Loucy (cell line): ENCODE results near the gene SYNM.

Experiments
- H2AFZ ChIP-seq: fragments of 200-600 bp; sonication (generic); 2 replicates; pipeline ENCODE4 v1.6.0; 2016; ENCODE audit warnings: antibody characterized with exemption, mild to moderate bottlenecking, low read length, moderate library complexity
- H3F3A ChIP-seq: fragments of 200-600 bp; 2 replicates; pipeline ENCODE4 v1.6.0; 2016; ENCODE audit warnings: antibody characterized with exemption, low read depth, mild to moderate bottlenecking
- H3K27me3 ChIP-seq: fragments of 200-600 bp; sonication (generic); 2 replicates; pipeline ENCODE4 v1.6.1; 2014; ENCODE audit warnings: low read length, mild to moderate bottlenecking; ENCODE audit not compliant: insufficient read depth, poor library complexity, severe bottlenecking
- H3K36me3 ChIP-seq: fragments of 200-600 bp; sonication (generic); 2 replicates; pipeline ENCODE4 v1.6.1; 2016; ENCODE audit warnings: low read length; ENCODE audit not compliant: insufficient read depth
- H3K4me1 ChIP-seq: fragments of 200-600 bp; sonication (generic); 2 replicates; pipeline ENCODE4 v1.5.1; 2014; ENCODE audit warnings: low read length, mild to moderate bottlenecking; ENCODE audit not compliant: insufficient read depth, poor library complexity, severe bottlenecking
- H3K4me2 ChIP-seq: fragments of 200-600 bp; sonication (generic); 2 replicates; pipeline ENCODE4 v1.6.0; 2014; ENCODE audit warnings: antibody characterized with exemption, low read length, low read depth, mild to moderate bottlenecking; ENCODE audit not compliant: poor library complexity, severe bottlenecking
- H3K4me3 ChIP-seq: fragments of 200-600 bp; sonication (generic); 2 replicates; pipeline ENCODE4 v1.5.1; 2014; ENCODE audit warnings: low read length, mild to moderate bottlenecking, mixed read lengths; ENCODE audit not compliant: poor library complexity, severe bottlenecking
- H3K79me2 ChIP-seq: fragments of 200-600 bp; sonication (generic); 2 replicates; pipeline ENCODE4 v1.6.1; 2014; ENCODE audit warnings: low read length; ENCODE audit not compliant: insufficient read depth
- H3K9ac ChIP-seq: fragments of 200-600 bp; sonication (generic); 2 replicates; pipeline ENCODE4 v1.6.0; 2014; ENCODE audit warnings: mild to moderate bottlenecking, low read depth, low read length, moderate library complexity; ENCODE audit not compliant: poor library complexity, severe bottlenecking
- H3K9me2 ChIP-seq: fragments of 200-600 bp; sonication (generic); replicated peaks from 2 replicates; pipeline ENCODE4 v1.6.1; 2016; ENCODE audit warnings: low read depth, low read length, mixed read lengths
- H3K9me3 ChIP-seq: fragments of 200-600 bp; sonication (generic); 2 replicates; pipeline ENCODE4 v1.6.1; 2014; ENCODE audit warnings: mild to moderate bottlenecking, antibody characterized with exemption, low read length, low read depth; ENCODE audit not compliant: insufficient read depth
- H4K20me1 ChIP-seq: fragments of 200-600 bp; sonication (generic); 2 replicates; pipeline ENCODE4 v1.6.0; 2014; ENCODE audit warnings: antibody characterized with exemption, low read length, mild to moderate bottlenecking; ENCODE audit not compliant: insufficient read depth, poor library complexity, severe bottlenecking
- EZH2phosphoT487 ChIP-seq: fragments of 200-600 bp; IDR thresholded peaks from 2 replicates; pipeline ENCODE4 v1.6.1; 2018; ENCODE audit warnings: antibody characterized with exemption, mild to moderate bottlenecking, moderate library complexity, borderline replicate concordance
- TF ChIP-seq, protein P1 (sequence below): fragments of 200-600 bp; sonication (generic); conservative IDR thresholded peaks from 2 replicates; pipeline ENCODE4 v1.5.1; 2014; ENCODE audit warnings: mild to moderate bottlenecking, antibody characterized with exemption, low read length

The SYNM gene

DNA sequence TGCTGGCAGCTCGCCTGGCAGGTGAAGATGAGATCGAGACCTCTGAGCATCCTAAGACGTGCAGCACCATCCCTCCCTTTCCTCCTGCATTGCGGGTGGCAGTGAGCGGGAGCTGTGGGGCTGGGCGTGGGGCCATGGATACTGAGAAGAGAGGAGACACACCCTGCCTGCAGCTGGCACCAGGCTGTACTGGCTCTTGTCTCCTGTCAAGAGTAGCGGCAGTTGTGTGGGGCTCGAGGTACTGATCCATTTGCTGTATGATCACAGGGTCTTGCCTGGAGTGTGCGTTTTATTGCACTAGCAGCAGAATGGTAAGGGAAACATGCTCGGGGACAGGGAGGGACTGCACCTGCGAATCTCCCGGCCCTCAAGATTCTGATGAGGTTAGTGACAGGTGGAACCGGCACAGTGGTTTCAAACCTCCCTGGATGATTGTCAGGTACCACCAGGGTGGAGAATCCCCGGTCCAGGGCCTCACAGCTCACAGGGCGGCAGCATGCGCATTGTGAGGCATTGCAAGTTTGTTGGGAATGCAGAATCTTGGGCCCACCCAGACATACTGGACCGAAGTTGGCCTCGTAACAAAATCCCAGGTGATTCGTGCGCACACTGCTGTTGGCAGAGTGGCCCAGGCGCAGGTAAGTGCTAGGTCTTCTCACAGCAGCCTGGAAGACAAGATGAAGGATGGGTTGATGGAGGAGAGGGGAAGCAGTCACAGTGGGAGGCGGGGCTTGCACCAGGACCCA lies 14.1 kb downstream of the SYNM start:
- H2AFZ ChIP-seq, result no peak overlapping the region
- no peaks in the 10 kb centered on the region for H3K9me2 ChIP-seq
- H4K20me1 ChIP-seq, result no peaks in the 10 kb centered on the region
- H3K79me2 ChIP-seq, result no peaks in the 10 kb centered on the region
- no peak overlapping the region for H3K9ac ChIP-seq
- H3K9me3 ChIP-seq, result no peaks in the 10 kb centered on the region
- no peaks in the 10 kb centered on the region for H3K27me3 ChIP-seq
- no peaks in the 10 kb centered on the region for H3K36me3 ChIP-seq
- no peak for TF ChIP-seq EZH2phosphoT487
- TF ChIP-seq, protein P1, sequence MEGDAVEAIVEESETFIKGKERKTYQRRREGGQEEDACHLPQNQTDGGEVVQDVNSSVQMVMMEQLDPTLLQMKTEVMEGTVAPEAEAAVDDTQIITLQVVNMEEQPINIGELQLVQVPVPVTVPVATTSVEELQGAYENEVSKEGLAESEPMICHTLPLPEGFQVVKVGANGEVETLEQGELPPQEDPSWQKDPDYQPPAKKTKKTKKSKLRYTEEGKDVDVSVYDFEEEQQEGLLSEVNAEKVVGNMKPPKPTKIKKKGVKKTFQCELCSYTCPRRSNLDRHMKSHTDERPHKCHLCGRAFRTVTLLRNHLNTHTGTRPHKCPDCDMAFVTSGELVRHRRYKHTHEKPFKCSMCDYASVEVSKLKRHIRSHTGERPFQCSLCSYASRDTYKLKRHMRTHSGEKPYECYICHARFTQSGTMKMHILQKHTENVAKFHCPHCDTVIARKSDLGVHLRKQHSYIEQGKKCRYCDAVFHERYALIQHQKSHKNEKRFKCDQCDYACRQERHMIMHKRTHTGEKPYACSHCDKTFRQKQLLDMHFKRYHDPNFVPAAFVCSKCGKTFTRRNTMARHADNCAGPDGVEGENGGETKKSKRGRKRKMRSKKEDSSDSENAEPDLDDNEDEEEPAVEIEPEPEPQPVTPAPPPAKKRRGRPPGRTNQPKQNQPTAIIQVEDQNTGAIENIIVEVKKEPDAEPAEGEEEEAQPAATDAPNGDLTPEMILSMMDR, result no peak
- no peak overlapping the region for H3K4me2 ChIP-seq
- H3K4me1 ChIP-seq, result no peaks in the 10 kb centered on the region
- no peak overlapping the region for H3K4me3 ChIP-seq
- H3F3A ChIP-seq, result no peaks in the 10 kb centered on the region

GRCh38 chr15:99120050-99120777 lies 15.3 kb downstream of the SYNM start:
- no peak overlapping the region for H3K4me2 ChIP-seq
- H3K9me2 ChIP-seq, result no peaks in the 10 kb centered on the region
- H3K4me1 ChIP-seq, result no peaks in the 10 kb centered on the region
- no peak overlapping the region for H2AFZ ChIP-seq
- no peak for TF ChIP-seq EZH2phosphoT487
- TF ChIP-seq, protein P1, result no peak
- no peaks in the 10 kb centered on the region for H3K27me3 ChIP-seq
- H3F3A ChIP-seq, result no peaks in the 10 kb centered on the region
- no peak overlapping the region for H3K4me3 ChIP-seq
- H4K20me1 ChIP-seq, result no peaks in the 10 kb centered on the region
- H3K9ac ChIP-seq, result no peak overlapping the region
- no peaks in the 10 kb centered on the region for H3K36me3 ChIP-seq
- H3K79me2 ChIP-seq, result no peaks in the 10 kb centered on the region
- no peaks in the 10 kb centered on the region for H3K9me3 ChIP-seq

DNA sequence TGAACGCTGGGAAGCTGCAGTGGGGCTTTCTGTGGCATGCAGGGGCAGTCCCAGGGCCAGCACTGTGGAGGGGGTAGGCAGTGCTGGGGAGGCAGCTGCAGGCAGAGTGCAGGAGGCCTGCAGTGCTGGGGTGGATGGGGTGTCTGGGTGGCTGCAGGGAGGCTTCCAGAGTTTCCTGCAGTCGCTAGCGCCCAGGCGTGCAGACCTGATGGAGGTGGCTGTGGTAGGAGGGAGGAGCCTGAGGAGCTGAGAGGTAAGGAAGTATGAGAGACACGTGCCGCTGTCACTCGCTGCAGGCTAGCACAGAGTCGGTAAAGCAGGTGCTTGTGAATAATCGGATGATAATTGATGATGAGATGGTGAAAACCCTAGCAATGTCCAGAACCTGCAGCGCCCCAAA lies 16.3 kb downstream of the SYNM start:
- Histone ChIP-seq H2AFZ (no peak overlapping the region), H3K4me2 (no peak overlapping the region)

More for the DNA sequence above, 16.3 kb downstream of the SYNM start:
- Histone ChIP-seq H4K20me1 (no peaks in the 10 kb centered on the region), H3K4me3 (no peak overlapping the region), H3F3A (no peaks in the 10 kb centered on the region), H3K4me1 (no peaks in the 10 kb centered on the region), H3K9me3 (no peaks in the 10 kb centered on the region), H3K36me3 (no peaks in the 10 kb centered on the region), H3K27me3 (no peaks in the 10 kb centered on the region), H3K9ac (no peak overlapping the region), H3K9me2 (no peaks in the 10 kb centered on the region), H3K79me2 (no peaks in the 10 kb centered on the region)
- TF ChIP-seq, protein P1, result no peak
- no peak for TF ChIP-seq EZH2phosphoT487
